ENCODE data around the gene APEH.
"Not testable (repeated sequence)": the region's sequence is repeated elsewhere in the genome, so short reads cannot be mapped to it uniquely, and the experiment has no call there.

Gene APEH

DNA sequence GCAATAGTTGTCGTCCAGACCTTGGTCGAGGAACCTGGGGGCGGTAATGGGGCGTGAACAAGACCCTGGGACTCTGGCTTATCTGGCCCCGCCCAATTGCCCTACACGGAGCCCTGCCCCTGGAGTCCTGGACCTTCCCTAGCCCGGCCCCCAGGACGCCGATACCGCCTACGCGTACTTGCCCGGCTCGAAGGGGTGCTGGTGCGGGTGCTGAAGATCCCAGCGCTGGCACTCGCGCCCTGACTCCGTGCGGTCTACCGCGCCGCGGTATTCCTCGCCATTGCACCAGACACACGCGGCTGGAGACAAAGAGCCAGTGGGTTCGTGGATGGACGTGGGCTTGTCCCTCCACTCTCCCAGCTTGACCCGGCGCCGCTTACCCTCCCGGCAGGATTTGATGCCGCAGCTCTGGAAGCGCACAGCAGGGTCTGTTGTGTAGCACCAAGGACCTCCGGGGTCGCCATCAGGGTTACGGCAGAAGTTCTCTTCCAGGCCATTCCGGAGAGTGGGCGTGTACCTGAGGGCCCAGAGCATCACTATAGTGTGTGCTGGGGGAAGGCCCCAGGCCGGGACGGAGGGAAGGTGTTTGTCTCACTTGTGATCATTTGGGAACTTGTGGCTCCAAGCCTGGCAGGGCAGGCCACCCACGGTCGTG, 12.7 kb downstream of the APEH start:
- peak overlapping the region in 5 of 21 experiments; percentile 17 to 62 (median 35) for H3K27ac ChIP-seq
- peak overlapping the region in 6 of 7 experiments; percentile 4 to 40 (median 32) for H3K4me3 ChIP-seq

- peak overlapping the region in 3 of 7 experiments; percentile 29 to 40 (median 36) for H3K4me3 ChIP-seq
- not testable (repeated sequence) for H3K27ac ChIP-seq
Measured at GRCh38 chr3:49687424-49687795, 13.3 kb downstream of the APEH start.

DNA sequence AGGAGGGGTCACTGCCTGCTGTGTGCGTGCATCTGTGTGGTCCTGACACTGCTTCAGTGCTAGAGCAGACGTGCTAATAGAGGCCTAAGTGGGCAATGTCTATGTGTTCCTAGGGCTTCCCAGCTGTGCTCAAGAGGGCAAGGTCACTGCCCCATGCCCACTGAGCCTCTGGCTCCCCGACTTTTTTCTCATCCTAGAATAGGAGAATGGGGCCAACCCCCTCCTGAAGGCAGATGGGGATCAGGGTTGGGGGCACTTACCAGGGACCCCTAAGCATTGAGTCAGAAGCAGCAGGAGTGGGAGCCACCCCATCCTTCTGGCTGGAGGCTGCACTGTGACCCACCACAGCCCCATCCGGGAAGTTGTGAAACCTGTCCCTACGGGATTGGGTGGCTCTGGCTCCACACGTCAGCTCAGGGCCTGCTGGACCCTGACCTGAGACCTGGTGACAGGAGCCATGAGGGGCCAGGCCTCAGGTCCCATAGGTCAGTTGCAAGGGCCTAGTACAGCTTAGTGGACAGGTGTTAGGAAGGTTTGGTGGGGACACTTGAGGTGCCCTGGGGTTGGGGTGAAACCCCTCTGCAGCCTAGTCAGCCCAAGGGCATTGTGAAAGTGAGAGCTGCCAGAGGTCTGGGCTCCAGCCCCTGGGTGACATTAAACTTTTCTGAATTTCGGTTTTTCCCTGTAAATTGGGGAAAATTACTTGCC, 14.3 kb downstream of the APEH start:
- H3K4me3 ChIP-seq, result peak overlapping the region; percentile 89 to 100 (median 98)
- peak overlapping the region in 20 of 21 experiments; percentile 29 to 94 (median 88) for H3K27ac ChIP-seq

DNA sequence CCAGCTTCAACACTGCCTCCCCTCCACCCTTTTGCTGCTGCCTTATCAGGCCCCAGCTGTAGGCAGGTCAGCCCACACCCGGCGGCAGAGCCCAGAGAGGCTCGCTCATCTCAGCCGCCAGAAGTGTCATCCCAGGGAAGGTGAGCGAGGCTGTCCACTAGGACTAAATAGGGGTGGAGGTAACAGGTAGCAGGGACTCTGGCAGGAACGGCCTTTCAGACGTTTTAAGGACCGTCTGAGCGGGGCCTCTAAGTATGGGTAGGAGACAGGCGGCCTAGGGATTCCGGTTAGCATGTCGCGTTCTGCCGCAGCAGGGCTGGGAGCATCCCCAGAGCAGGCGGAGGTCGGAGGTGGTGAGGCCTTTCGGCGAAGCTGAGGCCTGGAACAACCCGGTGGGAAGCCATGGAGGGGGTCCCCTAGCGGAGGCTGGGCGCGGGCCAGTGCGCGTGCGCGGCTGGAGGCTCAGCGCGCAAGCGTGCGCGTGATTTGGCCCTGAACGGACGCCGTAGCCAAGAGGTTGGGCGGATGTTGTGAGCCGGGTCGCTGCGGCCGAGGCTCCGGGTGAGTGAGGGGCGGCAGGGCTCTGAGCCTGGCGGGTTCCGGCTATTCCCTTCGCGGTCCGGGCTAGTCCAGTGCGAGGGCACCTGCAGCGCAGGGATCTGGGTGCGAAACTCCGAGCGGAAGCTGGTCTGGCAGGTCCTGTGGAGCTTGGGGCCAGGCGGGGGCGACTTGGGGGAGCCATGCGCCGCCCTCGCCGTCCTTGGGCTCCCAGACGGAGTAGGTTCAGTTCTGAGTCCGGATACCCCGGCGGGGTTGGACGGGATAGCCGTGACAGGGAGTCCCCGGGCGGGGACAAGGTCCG, 15.1 kb downstream of the APEH start, which contains the start of the genes MST1 and RNF123:
Gene MST1 (minus strand): TSS at position 429 of the 862 bp plus-strand sequence. CDS start 783 bp downstream, outside the sequence.
Gene RNF123 (plus strand): TSS at position 512 of the 862 bp plus-strand sequence. CDS start 1,609 bp downstream, outside the sequence.
- peak within 1 kb of the TSS; percentile 54 to 94 (median 88) for H3K27ac ChIP-seq

DNA sequence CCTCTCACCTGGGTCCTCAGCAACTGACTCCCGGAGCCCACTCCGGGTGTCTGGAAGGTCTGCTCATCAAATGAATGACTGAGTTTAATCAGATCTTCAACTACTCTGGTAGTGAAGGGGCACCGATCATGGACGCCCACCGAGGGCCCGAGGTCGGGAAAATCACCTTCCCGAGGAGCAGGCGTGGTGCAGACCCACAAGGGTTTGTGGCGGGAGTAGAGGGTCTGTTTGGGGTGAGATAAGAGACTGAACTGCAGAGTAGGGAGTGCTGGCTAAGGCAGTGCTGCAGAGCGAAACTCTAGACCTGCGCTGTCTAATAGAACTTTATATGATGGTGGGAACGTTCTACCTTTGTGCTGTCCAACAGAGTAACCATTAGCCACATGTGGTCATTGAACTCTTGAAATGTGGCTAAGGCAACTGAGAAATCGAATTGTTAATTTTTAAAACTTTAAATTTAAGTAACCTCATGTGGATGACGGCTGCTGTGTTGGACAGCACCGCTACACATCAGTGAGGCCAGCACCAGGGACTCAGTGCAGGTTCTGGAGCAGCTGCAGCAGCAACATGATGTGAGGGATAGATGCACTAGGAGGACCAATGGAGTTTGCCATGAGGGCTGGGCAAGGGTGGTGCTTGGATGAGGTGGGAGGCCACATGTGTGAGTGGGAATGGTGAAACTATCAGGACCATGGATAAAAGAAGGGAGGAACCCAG, 15.9 kb downstream of the APEH start:
- H3K4me3 ChIP-seq, result peak overlapping the region; percentile 89 to 100 (median 98)
- peak overlapping the region in 20 of 21 experiments; percentile 66 to 94 (median 88) for H3K27ac ChIP-seq

More for the DNA sequence above, 15.1 kb downstream of the APEH start, which contains the start of the genes MST1 and RNF123:
- peak within 1 kb of the TSS; percentile 89 to 100 (median 98) for H3K4me3 ChIP-seq

DNA sequence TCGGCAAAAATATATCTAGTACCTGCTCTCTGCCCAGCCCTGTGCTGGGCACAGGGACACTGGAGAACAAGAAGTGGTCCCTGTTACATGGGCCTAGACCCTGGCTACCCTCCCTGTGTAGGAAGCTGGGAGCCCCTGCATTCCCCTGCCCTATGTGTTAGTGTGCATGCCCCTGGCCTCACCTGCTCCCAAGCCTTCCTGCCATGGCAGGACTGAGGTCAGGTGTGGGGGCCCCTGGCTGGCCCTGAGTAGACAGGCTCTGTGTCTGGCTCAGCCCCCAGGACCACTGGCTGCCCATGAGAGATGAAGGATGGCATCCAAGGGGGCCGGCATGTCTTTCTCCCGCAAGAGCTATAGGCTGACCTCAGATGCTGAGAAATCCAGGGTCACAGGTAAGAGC, 16.7 kb downstream of the APEH start:
- not testable (repeated sequence) for H3K4me3 ChIP-seq

GRCh38 chr3:49691481-49691880, 17.3 kb downstream of the APEH start:
- H3K27ac ChIP-seq, result peak overlapping the region in 1 of 21 experiments; percentile 1
- H3K4me3 ChIP-seq, result not testable (repeated sequence)

More for the DNA sequence above, 16.7 kb downstream of the APEH start:
- peak overlapping the region in 1 of 21 experiments; percentile 34 for H3K27ac ChIP-seq

- H3K4me3 ChIP-seq, H3K27ac ChIP-seq: not testable (repeated sequence)
Measured at GRCh38 chr3:49694409-49695070, 20.4 kb downstream of the APEH start.

- not testable (repeated sequence) for H3K27ac ChIP-seq
Measured at GRCh38 chr3:49695350-49696015, 21.3 kb downstream of the APEH start.

DNA sequence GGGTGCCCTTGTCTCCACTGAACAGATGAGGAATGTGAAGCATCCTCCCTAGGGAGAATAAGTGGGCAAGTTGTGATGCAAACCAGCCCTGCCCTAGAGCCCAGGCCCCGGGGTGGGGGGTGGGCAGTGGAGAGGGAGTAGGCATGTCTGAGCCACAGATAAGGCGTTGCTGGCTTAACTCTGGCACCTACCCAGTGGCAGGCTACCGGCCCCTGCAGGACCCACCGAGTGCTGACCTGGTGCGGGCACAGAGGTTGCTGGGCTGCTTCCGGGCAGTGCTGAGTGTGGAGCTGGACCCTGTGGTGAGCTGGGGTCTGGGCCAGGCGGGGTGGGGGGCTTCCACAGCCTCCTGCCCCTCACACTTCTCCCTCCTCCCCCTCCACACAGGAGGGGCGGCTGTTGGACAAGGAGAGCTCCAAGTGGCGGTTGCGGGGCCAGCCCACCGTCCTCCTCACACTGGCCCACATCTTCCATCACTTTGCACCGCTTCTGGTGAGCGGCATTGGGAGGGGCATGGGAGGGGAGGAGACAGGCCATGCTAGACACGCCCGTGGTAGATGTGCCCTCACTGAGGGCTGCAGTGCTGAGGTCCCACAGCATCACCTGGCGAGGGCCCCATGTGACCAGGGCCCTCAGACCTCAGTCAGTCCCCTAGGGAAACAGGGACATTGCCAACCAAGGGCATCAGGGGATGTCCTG, 25.3 kb downstream of the APEH start:
- Histone ChIP-seq H3K27ac (no peak overlapping the region), H3K4me3 (no peak overlapping the region)

More at GRCh38 chr3:49695350-49696015, 21.3 kb downstream of the APEH start:
- H3K4me3 ChIP-seq, result not testable (repeated sequence)

DNA sequence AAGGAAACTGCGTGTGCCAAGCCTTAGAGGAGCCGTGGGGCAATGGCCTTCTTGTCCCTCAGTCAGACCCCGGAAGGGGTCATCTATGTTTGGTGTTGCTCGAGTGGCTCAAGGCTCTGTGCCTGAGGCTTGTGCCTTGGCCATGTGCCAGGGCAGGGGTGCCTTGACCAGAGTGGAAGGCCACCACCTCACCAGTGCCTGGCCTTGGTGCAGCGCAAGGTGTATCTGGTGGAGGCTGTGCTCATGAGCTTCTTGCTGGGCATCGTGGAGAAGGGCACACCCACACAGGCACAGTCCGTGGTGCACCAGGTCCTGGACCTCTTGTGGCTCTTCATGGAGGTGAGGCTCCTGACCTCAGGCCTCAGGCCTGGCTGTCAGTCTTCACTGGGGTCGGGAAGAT, 25.9 kb downstream of the APEH start:
- no peak overlapping the region for H3K4me3 ChIP-seq

GRCh38 chr3:49700453-49701128, 26.4 kb downstream of the APEH start:
- no peak overlapping the region for H3K4me3 ChIP-seq
- H3K27ac ChIP-seq, result no peak overlapping the region

More for the DNA sequence above, 25.9 kb downstream of the APEH start:
- no peak overlapping the region for H3K27ac ChIP-seq

DNA sequence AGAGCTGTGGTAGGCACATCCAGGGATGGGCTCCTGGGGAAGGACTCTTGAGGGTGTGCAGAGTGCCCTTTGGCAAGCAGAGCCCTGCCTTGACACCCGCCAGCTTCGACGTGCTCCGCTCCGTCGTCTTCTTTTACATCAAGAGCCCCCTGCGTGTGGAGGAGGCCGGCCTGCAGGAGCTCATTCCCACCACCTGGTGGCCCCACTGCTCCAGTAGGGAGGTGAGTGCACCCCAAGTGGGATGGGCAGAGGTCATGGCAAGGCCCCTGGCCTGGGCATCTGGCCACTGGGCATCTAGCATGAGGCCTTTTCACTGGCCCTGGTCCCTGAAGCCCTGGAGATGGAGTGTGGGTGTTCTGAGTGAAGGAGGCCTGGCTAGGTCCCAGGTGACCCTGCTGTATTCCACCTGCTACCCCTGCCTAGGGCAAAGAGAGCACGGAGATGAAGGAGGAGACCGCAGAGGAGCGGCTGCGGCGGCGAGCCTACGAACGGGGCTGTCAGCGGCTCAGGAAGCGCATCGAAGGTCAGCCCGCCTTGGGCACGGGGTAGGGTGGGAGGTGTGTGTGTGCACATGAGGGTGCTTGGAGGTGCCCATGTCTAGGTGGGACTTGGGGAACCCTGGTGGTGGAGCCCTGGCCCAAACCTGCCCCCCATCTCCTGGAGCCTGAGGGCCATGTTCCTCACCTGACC, 27.4 kb downstream of the APEH start:
- Histone ChIP-seq H3K4me3 (no peak overlapping the region), H3K27ac (no peak overlapping the region)

GRCh38 chr3:49702672-49703071, 28.5 kb downstream of the APEH start:
- Histone ChIP-seq H3K27ac (no peak overlapping the region), H3K4me3 (no peak overlapping the region)

DNA sequence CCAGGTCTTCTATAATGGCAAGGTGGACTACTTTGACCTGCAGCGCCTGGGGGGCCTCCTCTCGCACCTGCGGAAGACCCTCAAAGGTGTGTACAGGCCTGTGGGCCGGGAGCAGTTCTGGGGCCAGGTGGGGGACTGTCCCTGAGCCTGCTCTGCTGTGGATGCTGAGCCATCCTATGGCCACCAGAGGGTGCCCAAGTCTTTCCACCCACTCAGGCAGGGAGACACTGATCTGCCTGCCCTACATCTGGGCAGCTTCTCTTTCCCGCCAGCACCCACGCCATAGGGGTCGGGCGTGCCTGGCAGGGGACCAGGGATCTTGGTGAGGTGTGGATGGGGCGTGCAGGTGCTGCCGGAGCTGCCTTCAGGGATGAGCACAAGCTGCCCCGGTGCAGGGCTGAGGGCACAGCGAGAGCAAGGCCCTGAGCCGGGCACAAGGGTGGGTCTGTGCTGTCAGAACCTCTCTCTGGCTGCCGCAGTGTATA, 29.3 kb downstream of the APEH start:
- Histone ChIP-seq H3K4me3 (no peak overlapping the region), H3K27ac (peak overlapping the region in 2 of 21 experiments; percentile 7 to 14)

DNA sequence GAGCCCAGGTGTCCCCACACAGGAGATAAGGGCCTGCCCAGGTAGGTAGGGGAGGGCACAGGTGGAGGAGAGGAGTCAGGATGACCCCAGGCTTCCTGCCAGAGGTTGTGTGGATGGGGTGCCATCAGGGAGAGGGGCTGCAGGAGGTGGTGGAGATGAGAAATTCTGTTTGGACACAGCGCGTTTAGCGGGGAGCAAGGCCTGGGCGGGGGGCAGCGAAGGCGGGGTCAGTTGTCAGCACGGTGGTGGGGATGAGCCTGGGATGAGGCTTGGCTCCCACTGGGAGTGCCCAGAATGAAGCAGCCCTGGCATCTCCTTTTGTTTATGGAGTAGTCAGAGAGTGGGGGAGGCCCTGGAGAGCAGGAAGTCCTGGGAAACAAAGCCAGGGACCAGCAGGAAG, 29.8 kb downstream of the APEH start:
- Histone ChIP-seq H3K4me3 (no peak overlapping the region), H3K27ac (peak overlapping the region in 2 of 21 experiments; percentile 7 to 14)

Measured in skin epidermis (tissue), 12 donors.